Measurements from ENCODE around the gene MTHFR. TPM values are rescaled to one million over a fixed set of nuclear protein-coding genes. Genes with fewer than 3 reads are reported as not detected.

MTHFR gene
- total and polyA plus RNA-seq, 7 experiments from 2014 or later: 10.0 to 64.4 (median 49.5) TPM

DNA sequence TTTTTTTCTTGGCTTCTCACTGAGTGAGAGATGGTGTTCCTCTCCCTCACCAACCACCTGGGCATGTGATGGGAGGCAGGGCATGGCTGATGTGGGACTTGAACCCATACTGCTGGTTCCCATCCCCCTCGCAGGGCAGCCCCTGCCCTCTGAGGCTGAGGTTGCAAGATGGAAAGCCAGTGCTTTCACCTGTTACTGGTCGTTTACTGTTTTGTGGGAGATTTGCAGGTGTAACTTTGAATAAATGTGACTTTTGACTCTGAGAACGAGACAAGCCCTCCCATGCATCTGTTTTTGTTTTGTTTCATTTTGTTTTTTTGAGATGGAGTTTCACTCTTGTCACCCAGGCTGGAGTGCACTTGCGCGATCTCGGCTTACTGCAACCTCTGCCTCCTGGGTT, 22.2 kb downstream of the MTHFR start:
- intact Hi-C loops (cut with micrococcal nuclease): no loop called here
- DNase-seq (no peak), ATAC-seq (no peak)
- Mint-ChIP-seq H3K9me3 (no peaks in the 10 kb centered on the region), H3K4me1 (peaks cover 4 to 9% (median 6%) of the 10 kb centered on the region in 7 donors), H3K4me3 (peak overlapping the region in 2 of 10 donors; percentile 48 to 68), H3K27me3 (no peaks in the 10 kb centered on the region), H3K27ac (no peak overlapping the region), H3K36me3 (no peaks in the 10 kb centered on the region)
- no peaks in the 10 kb centered on the region for H3K36me3 ChIP-seq (ENCODE audit: control insufficient read depth in 2 of 3, insufficient read depth in 3 of 3, low read length in 3 of 3)
- no peak overlapping the region for H3K4me3 ChIP-seq (ENCODE audit: low read length)
- H3K27ac ChIP-seq (ENCODE audit: low read depth, low read length): no peak overlapping the region
- H3K27me3 ChIP-seq (ENCODE audit: control insufficient read depth in 2 of 2, insufficient read depth in 2 of 2, low read length in 2 of 2): no peaks in the 10 kb centered on the region
- no peaks in the 10 kb centered on the region for H3K9me3 ChIP-seq (ENCODE audit: control insufficient read depth in 2 of 3, low read length in 3 of 3)
- peaks cover 4 to 11% of the 10 kb centered on the region in 2 donors for H3K4me1 ChIP-seq (ENCODE audit: control insufficient read depth in 2 of 2, insufficient read depth in 2 of 2, low read length in 2 of 2)
- ChIA-PET POLR2A (interaction anchor here (0.9 kb wide), 1 partner anchor 20 kb away, joined by 3 read pairs; no protein-coding TSS in a partner anchor), CTCF (interaction anchor here (0.7 kb wide), 1 partner anchor 14 kb away, joined by 3 read pairs; no protein-coding TSS in a partner anchor)

DNA sequence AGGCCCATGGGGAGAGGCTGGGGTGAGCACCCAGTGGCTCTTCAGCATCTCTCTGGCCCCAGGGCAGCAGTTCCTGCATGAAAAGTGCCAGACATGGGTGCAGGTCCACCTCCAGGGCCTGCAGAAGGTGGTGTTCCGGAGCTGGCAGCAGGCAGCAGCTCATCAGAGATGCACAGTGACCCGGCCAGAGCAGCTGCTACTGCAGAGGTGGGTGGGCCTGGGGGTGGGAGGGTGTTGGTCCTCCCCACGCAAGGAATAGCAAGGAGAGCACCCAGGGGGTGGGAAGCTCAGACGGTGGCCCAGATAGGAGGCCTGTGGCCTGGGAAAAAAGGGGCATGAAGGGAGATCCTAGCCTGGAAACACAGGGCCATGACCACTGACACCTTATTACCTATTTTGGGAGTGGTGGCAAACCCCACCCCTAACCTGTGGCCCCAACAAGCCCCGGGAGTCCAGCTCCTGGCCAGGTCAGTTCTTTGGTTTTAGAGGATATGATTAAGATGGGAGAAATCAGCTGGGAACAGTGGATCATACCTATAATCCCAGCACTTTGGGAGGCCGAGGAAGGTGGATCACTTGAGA, 23.5 kb downstream of the MTHFR start:
- Histone ChIP-seq H3K4me3 (ENCODE audit: low read length) (no peak overlapping the region), H3K36me3 (ENCODE audit: control insufficient read depth in 2 of 3, insufficient read depth in 3 of 3, low read length in 3 of 3) (no peaks in the 10 kb centered on the region), H3K27ac (ENCODE audit: low read depth, low read length) (no peak overlapping the region), H3K9me3 (ENCODE audit: control insufficient read depth in 2 of 3, low read length in 3 of 3) (no peaks in the 10 kb centered on the region), H3K27me3 (ENCODE audit: control insufficient read depth in 2 of 2, insufficient read depth in 2 of 2, low read length in 2 of 2) (no peaks in the 10 kb centered on the region), H3K4me1 (ENCODE audit: control insufficient read depth in 2 of 2, insufficient read depth in 2 of 2, low read length in 2 of 2) (peaks cover 4 to 11% of the 10 kb centered on the region in 2 donors)
- H3K9me3 Mint-ChIP-seq: no peaks in the 10 kb centered on the region
- POLR2A ChIA-PET: no interaction called here
- intact Hi-C loops (cut with micrococcal nuclease): no loop called here
- no peaks in the 10 kb centered on the region for H3K36me3 Mint-ChIP-seq
- no peaks in the 10 kb centered on the region for H3K27me3 Mint-ChIP-seq
- no peak overlapping the region for H3K4me3 Mint-ChIP-seq
- no peak overlapping the region for H3K27ac Mint-ChIP-seq
- ATAC-seq: no peak
- H3K4me1 Mint-ChIP-seq: peaks cover 4 to 9% (median 6%) of the 10 kb centered on the region in 7 donors
- no peak for DNase-seq
- CTCF ChIA-PET: no interaction called here

DNA sequence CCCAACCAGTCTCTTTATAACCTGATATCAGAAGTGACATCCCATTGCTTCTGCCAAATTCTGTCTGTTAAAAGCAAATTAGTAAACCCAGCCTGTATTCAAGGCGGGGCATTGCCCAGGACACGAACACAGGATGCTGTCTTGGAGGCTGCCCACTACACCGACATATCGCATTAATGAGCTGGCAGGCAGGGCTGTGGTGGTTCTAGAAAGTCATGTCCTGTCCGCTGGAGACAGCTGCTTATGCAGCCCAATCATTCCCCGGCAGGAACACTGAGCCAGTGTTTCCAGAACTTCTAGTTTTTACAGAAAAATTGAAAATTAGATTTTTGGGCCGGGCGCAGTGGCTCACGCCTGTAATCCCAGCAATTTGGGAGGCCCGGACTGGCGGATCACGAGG, 24.5 kb downstream of the MTHFR start:
- ChIA-PET POLR2A (interaction anchor here (0.8 kb wide), 1 partner anchor 127 kb away, joined by 3 read pairs; no protein-coding TSS in a partner anchor), CTCF (no interaction called here)
- no peaks in the 10 kb centered on the region for H3K36me3 ChIP-seq (ENCODE audit: control insufficient read depth in 2 of 3, insufficient read depth in 3 of 3, low read length in 3 of 3)
- no peaks in the 10 kb centered on the region for H3K9me3 ChIP-seq (ENCODE audit: control insufficient read depth in 2 of 3, low read length in 3 of 3)
- Mint-ChIP-seq H3K4me1 (peaks cover 4 to 9% (median 6%) of the 10 kb centered on the region in 7 donors), H3K9me3 (no peaks in the 10 kb centered on the region), H3K27me3 (no peaks in the 10 kb centered on the region), H3K4me3 (no peak overlapping the region), H3K27ac (no peak overlapping the region), H3K36me3 (no peaks in the 10 kb centered on the region)
- H3K4me3 ChIP-seq (ENCODE audit: low read length): no peak overlapping the region
- no peak for ATAC-seq
- DNase-seq: no peak
- no peaks in the 10 kb centered on the region for H3K27me3 ChIP-seq (ENCODE audit: control insufficient read depth in 2 of 2, insufficient read depth in 2 of 2, low read length in 2 of 2)
- peaks cover 4 to 11% of the 10 kb centered on the region in 2 donors for H3K4me1 ChIP-seq (ENCODE audit: control insufficient read depth in 2 of 2, insufficient read depth in 2 of 2, low read length in 2 of 2)
- H3K27ac ChIP-seq (ENCODE audit: low read depth, low read length): no peak overlapping the region
- intact Hi-C loops (cut with micrococcal nuclease): no loop called here

DNA sequence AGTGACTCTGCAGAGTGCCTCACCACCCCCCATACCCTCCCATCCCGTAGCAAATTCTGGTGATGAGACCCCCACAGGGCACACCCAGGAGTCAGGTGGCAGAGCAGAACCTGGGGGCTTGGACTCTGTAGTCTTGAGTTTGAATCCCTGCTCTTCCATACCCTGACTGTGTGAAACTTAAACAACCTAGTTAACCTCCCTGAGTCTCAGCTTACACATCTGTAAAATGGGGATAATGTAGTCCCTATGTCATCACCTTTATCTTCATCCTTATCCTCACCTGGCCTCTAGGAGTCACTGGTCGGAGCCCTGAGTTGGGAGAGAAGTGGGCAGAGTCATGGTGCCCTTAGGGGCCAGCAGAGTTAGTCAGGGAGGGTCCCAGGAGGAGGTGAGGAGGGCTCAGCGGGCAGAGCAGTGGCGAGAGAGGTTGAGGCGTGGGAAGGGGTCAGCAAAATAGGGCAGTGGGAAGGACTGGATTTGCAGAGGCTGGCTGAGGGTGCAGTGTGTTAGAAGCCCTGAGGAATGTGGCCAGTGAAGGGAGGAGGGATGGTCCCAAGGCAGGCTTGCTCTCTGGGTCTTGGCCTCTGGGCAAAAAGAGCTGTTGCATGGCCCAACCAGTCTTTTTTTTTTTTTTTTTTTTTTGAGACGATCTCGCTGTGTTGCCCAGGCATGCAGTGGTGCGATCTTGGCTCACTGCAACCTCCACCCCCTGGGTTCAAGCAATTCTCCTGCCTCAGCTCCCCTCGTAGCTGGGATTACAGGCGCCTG, 25.2 kb downstream of the MTHFR start:
- Mint-ChIP-seq H3K4me1 (peaks cover 3 to 9% (median 4%) of the 10 kb centered on the region in 7 donors), H3K9me3 (no peaks in the 10 kb centered on the region), H3K27me3 (peaks cover 0 to 3% (median 0%) of the 10 kb centered on the region in 5 donors), H3K36me3 (no peaks in the 10 kb centered on the region), H3K27ac (peak overlapping the region in 1 of 9 donors; percentile 25), H3K4me3 (no peak overlapping the region)
- no peaks in the 10 kb centered on the region for H3K27me3 ChIP-seq (ENCODE audit: control insufficient read depth in 2 of 2, insufficient read depth in 2 of 2, low read length in 2 of 2)
- H3K9me3 ChIP-seq (ENCODE audit: control insufficient read depth in 2 of 3, low read length in 3 of 3): no peaks in the 10 kb centered on the region
- H3K4me1 ChIP-seq (ENCODE audit: control insufficient read depth in 2 of 2, insufficient read depth in 2 of 2, low read length in 2 of 2): peaks cover 4 to 11% of the 10 kb centered on the region in 2 donors
- CTCF ChIA-PET: interaction anchor here (0.8 kb wide), 1 partner anchor 11 kb away, joined by 4 read pairs; no protein-coding TSS in a partner anchor
- no peaks in the 10 kb centered on the region for H3K36me3 ChIP-seq (ENCODE audit: control insufficient read depth in 2 of 3, insufficient read depth in 3 of 3, low read length in 3 of 3)
- POLR2A ChIA-PET: interaction anchor here (0.8 kb wide), 1 partner anchor 128 kb away, joined by 3 read pairs; no protein-coding TSS in a partner anchor
- intact Hi-C loops (cut with micrococcal nuclease): no loop called here
- DNase-seq (no peak), ATAC-seq (no peak)
- no peak overlapping the region for H3K27ac ChIP-seq (ENCODE audit: low read depth, low read length)
- H3K4me3 ChIP-seq (ENCODE audit: low read length): no peak overlapping the region

DNA sequence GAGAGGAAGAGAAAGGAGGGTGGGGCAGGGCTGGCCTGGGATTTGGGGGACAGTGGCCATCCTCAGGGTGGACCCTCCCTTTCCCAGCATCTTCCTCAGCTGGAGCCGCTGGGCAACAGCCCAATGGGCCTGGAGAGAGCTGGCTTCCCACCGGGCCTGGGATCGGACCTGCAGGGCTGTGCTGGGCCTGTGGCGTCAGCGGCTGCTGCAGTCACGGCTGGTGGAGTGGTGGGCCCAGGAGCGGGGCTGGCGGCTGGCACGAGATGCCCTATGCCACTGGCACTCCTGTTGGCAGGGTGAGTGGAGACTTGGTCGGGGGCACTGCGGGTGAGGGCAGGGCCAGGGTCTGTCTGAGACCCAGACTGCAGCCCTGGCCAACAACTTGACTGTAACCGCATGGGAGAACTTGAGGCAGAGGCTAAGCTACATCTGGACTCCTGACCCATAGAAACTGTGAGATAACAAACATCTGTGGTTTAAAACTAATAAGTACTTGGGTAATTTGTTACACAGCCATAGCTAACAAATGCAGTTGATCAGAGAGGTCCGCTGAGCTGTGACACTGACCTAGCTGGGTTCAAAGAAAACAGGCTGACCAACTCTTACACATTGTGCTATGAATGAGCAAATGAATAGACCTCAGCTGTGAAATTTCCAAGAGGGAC, 25.9 kb downstream of the MTHFR start:
- Mint-ChIP-seq H3K36me3 (no peaks in the 10 kb centered on the region), H3K27me3 (peaks cover 0 to 3% (median 0%) of the 10 kb centered on the region in 5 donors), H3K27ac (no peak overlapping the region), H3K4me1 (peaks cover 0 to 5% (median 0%) of the 10 kb centered on the region in 7 donors), H3K4me3 (no peak overlapping the region), H3K9me3 (no peaks in the 10 kb centered on the region)
- ATAC-seq (no peak), DNase-seq (no peak)
- H3K36me3 ChIP-seq (ENCODE audit: control insufficient read depth in 2 of 3, insufficient read depth in 3 of 3, low read length in 3 of 3): no peaks in the 10 kb centered on the region
- H3K4me3 ChIP-seq (ENCODE audit: low read length): no peak overlapping the region
- H3K27ac ChIP-seq (ENCODE audit: low read depth, low read length): no peak overlapping the region
- CTCF ChIA-PET: interaction anchor here (0.8 kb wide), 1 partner anchor 10 kb away, joined by 4 read pairs; no protein-coding TSS in a partner anchor
- no peaks in the 10 kb centered on the region for H3K27me3 ChIP-seq (ENCODE audit: control insufficient read depth in 2 of 2, insufficient read depth in 2 of 2, low read length in 2 of 2)
- peaks cover 3 to 5% of the 10 kb centered on the region in 2 donors for H3K4me1 ChIP-seq (ENCODE audit: control insufficient read depth in 2 of 2, insufficient read depth in 2 of 2, low read length in 2 of 2)
- POLR2A ChIA-PET: no interaction called here
- intact Hi-C loops (cut with micrococcal nuclease): no loop called here
- no peaks in the 10 kb centered on the region for H3K9me3 ChIP-seq (ENCODE audit: control insufficient read depth in 2 of 3, low read length in 3 of 3)

DNA sequence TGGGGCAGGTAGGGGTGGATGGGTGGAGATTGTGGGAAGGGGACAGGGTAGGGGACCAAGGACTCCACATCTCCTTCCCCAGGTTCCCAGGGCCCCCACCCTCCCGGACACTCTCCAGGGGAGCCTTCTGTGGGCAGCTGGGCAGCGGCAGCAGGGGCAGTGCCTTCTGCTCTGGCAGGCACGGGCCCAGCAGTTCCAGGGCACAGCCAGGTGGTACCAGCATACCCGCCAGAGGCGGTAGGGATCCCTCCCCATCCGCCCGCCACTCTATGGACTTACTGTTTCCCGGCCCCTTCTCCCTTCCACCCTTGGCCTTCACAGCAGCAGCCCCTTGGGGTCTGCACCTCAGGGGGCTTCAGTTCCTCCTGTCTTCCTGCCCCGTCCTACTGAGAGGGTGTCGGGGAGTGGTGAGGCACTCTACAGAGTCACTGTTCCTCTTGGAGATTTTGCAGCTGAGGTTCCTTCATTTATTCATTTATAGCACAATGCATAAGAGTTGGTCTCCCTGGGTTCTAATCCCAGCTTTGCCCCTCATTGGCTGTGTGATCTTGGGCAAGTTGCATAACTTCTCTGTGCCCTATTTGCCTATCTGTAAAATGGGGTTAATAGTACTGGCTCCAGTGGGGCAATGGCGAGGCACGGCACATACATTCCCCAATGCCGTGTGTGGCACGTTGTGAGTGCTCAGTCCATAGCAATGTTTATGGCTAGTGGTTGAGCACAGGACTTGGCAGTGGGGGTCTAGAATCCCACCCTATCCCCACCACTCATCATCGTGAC, 26.7 kb downstream of the MTHFR start:
- Histone ChIP-seq H3K4me1 (ENCODE audit: control insufficient read depth in 2 of 2, insufficient read depth in 2 of 2, low read length in 2 of 2) (no peaks in the 10 kb centered on the region), H3K27ac (ENCODE audit: low read depth, low read length) (no peak overlapping the region), H3K4me3 (ENCODE audit: low read length) (no peak overlapping the region), H3K36me3 (ENCODE audit: control insufficient read depth in 2 of 3, insufficient read depth in 3 of 3, low read length in 3 of 3) (no peaks in the 10 kb centered on the region), H3K27me3 (ENCODE audit: control insufficient read depth in 2 of 2, insufficient read depth in 2 of 2, low read length in 2 of 2) (no peaks in the 10 kb centered on the region), H3K9me3 (ENCODE audit: control insufficient read depth in 2 of 3, low read length in 3 of 3) (no peaks in the 10 kb centered on the region)
- Mint-ChIP-seq H3K9me3 (no peaks in the 10 kb centered on the region), H3K36me3 (no peaks in the 10 kb centered on the region), H3K4me1 (peaks cover 0 to 4% (median 0%) of the 10 kb centered on the region in 7 donors), H3K27me3 (peaks cover 0 to 3% (median 0%) of the 10 kb centered on the region in 5 donors), H3K4me3 (no peak overlapping the region), H3K27ac (no peak overlapping the region)
- CTCF ChIA-PET: no interaction called here
- intact Hi-C loops (cut with micrococcal nuclease): no loop called here
- DNase-seq (no peak), ATAC-seq (no peak)
- POLR2A ChIA-PET: no interaction called here
